Spinal cord (tissue), 10 donors: ENCODE measurements around the gene MRPS31. TPM values are rescaled to one million over a fixed set of nuclear protein-coding genes. Genes with fewer than 3 reads are reported as not detected.

Source experiments
- DNase-seq, 6 donors: peaks; one replicate each; pipeline versions ENCODE4 v3.0.0 to v3.0.0-alpha.2; 2013 to 2015; ENCODE audit warnings: low spot score in 6 of 6, low read depth in 4 of 6
- H3K27ac ChIP-seq: one replicate; pipeline ENCODE4 v1.5.1; 2013; ENCODE audit warnings: low read depth, low read length, control low read depth
- H3K27me3 ChIP-seq: one replicate; pipeline ENCODE4 v1.6.1; 2013; ENCODE audit warnings: low read length; ENCODE audit not compliant: control insufficient read depth, insufficient read depth
- H3K36me3 ChIP-seq: one replicate; pipeline ENCODE4 v1.6.1; 2013; ENCODE audit warnings: low read length; ENCODE audit not compliant: control insufficient read depth, insufficient read depth
- H3K4me1 ChIP-seq: one replicate; pipeline ENCODE4 v1.6.1; 2013; ENCODE audit warnings: low read length; ENCODE audit not compliant: control insufficient read depth, insufficient read depth
- H3K4me3 ChIP-seq: one replicate; pipeline ENCODE4 v1.5.1; 2013; ENCODE audit warnings: low read depth, low read length, control low read depth
- H3K9me3 ChIP-seq: one replicate; pipeline ENCODE4 v1.6.1; 2013; ENCODE audit warnings: low read length; ENCODE audit not compliant: control insufficient read depth, insufficient read depth
- WGBS: methylation state at CpG from one replicate; pipeline ENCODE4 v1.1.5; 2013; ENCODE audit warnings: missing lambda C conversion rate; ENCODE audit not compliant: insufficient coverage; 5-methylcytosine and 5-hydroxymethylcytosine counted together
- polyA plus RNA-seq, 2 donors: library from polyadenylated mRNA; unstranded; fragments of 120-200 nt; gene quantifications; one replicate each; pipeline ENCODE4 v1.2.1, GENCODE V29; 2013; ENCODE audit not compliant: insufficient read length in 2 of 2
- total RNA-seq, 2 donors: library from RNA; depleted of rRNA in 1 of 2; stranded (reverse); fragments of 120-200 nt in 1 of 2; fragments of >200 nt in 1 of 2; gene quantifications; one replicate each; pipeline versions ENCODE4 v1.2.3 to v1.2.4, GENCODE V29; 2013 to 2014
- donor health status: healthy.

MRPS31 gene
- total and polyA plus RNA-seq, 4 donors = 24.2 to 38.3 (median 33.3) TPM

DNA sequence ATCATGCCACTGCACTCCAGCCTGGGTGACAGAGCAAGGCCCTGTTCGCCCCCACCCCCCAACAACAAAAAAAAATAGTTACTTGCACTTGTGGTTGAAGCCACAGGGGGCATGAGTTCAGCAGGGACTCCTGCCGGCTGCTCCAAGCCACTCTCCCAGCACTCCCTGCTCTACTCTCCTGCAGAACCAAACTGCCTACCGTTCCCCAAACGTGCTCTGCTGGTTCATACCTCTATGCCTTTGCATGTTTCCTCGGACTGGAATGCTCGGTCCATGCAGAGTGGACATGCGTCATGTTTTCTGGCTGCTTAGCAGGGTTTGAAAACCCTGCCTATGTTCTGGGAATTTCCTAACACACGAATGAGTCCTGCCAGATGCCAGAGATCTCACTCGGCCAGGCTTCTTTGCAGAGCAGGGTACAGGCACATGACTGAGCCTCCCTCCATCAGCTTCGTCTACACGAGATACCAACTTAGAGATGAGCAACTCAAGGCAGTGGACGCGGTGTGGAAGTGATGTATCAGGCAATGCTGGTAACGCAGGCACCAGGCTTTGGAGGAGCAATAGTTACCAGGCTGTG, 9.9 kb upstream of the MRPS31 start:
- WGBS = 64% methylated on average over 12 of the region's 14 CpGs
- Histone ChIP-seq H3K36me3 (no peaks in the 10 kb centered on the region), H3K9me3 (no peaks in the 10 kb centered on the region), H3K4me1 (no peaks in the 10 kb centered on the region), H3K27ac (no peak overlapping the region), H3K27me3 (no peaks in the 10 kb centered on the region), H3K4me3 (no peak overlapping the region)
- no peak for DNase-seq

DNA sequence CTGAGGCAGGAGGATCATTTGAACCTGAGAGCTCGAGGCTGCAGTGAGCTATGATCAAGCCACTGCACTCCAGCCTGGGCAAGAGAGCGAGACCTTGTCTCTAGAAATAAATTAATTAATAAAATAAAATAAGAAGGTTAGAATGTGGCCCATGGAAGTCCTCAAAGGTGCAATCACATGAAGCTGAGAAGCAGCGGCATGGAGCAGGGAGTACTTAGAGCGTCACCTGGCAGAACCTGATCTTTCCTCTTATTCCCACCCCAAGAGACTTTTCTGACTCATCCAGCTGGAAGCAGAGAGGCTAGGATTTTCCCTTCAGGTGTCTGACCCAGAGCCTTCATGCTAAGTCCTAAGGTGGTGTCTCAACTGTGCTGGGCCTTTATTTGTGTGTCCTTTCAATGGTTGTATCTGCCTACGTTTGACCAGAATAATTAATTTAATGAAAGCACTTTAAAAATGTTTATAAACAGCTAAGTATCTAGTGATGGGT, 8.9 kb upstream of the MRPS31 start:
- no peaks in the 10 kb centered on the region for H3K4me1 ChIP-seq
- no peak for DNase-seq

DNA sequence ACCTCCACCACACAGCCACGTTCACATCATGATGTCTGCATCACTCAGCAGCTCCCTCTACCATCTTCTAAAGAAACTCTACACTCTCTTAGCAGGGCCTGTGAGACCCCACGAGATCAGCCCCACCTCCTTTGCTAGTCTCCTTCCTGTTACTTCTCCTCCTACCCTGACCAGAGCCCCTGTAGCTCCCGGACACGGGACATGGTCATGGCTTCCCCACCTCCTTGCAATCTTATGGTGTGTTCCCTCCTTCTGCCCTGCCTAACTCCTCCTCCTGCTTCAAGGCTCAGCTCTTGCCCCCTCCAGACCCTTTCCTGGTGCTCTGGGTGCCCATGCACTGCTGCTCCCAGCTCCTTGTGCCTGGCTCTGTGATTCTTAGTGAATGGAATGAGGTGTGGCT, 8.1 kb upstream of the MRPS31 start:
- H3K4me3 ChIP-seq = no peak overlapping the region
- no peak overlapping the region for H3K27ac ChIP-seq
- 50% methylated on average over 4 of the region's 4 CpGs for WGBS
- H3K36me3 ChIP-seq = no peaks in the 10 kb centered on the region
- no peaks in the 10 kb centered on the region for H3K9me3 ChIP-seq
- no peaks in the 10 kb centered on the region for H3K4me1 ChIP-seq
- DNase-seq = no peak
- H3K27me3 ChIP-seq = no peaks in the 10 kb centered on the region

More for the DNA sequence above, 8.9 kb upstream of the MRPS31 start:
- Histone ChIP-seq H3K27me3 (no peaks in the 10 kb centered on the region), H3K36me3 (no peaks in the 10 kb centered on the region), H3K4me3 (no peak overlapping the region), H3K27ac (no peak overlapping the region), H3K9me3 (no peaks in the 10 kb centered on the region)
- no CpG with 5 or more reads among the region's 5 CpGs for WGBS

DNA sequence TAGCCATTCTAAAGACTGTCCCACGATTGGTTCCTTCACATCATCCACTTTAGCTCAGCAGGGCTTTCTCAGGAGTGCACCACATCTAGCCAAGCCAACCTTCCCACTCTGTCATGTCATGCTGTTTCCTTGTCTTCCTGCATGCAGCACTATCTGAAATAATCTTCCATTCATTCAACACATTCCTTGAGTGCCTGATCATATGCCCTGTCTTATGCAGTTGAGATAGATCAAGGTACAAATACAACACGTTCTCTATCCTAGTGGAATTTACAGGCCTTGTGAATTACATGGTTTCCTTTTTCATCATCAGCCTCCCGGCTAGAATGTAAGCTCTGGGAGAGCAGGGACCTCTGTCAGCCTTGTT, 6.8 kb upstream of the MRPS31 start:
- no peak overlapping the region for H3K4me3 ChIP-seq
- no peaks in the 10 kb centered on the region for H3K9me3 ChIP-seq

DNA sequence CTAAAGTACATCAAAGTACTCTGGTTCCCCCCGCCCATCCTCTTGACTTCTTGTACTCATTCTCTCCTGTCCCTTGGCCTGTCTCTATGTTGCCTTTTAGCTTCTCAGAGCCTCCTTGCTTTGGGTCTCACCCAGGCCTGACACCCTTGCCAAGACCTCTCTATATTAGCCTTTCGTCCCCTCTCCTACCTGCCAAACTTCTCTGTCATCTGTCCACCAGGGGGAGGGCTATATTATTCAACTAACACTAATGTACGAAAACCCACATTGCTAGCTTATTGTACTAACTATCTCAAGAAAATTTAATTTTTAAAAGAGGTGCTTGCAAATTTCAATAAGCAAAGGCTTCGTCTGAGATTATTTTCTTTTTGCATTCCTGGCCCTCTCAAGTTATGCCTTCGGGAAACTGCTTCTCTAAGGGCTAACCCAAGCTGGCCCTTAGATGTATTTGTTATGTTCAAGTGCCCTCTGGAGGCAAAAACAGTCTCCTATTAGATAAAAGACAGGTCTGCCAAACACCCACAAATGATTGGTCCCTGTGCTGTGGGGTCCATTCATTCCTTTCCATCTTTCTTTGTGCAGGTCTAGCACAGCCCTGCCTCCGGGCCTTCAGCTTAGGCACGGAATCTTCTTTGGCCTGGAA, 6.3 kb upstream of the MRPS31 start:
- H3K4me3 ChIP-seq = no peak overlapping the region
- H3K27ac ChIP-seq = no peak overlapping the region
- H3K27me3 ChIP-seq = no peaks in the 10 kb centered on the region
- peak in 5 of 6 donors; percentile 4 to 64 (median 28) for DNase-seq
- no peaks in the 10 kb centered on the region for H3K9me3 ChIP-seq
- H3K36me3 ChIP-seq = no peaks in the 10 kb centered on the region
- no peaks in the 10 kb centered on the region for H3K4me1 ChIP-seq
- WGBS = 27% methylated on average over 5 of the region's 7 CpGs

More for the DNA sequence above, 6.8 kb upstream of the MRPS31 start:
- no peak for DNase-seq
- H3K36me3 ChIP-seq = no peaks in the 10 kb centered on the region
- WGBS = 43% methylated on average over 2 of the region's 3 CpGs
- no peaks in the 10 kb centered on the region for H3K27me3 ChIP-seq
- H3K4me1 ChIP-seq = no peaks in the 10 kb centered on the region
- H3K27ac ChIP-seq = no peak overlapping the region

DNA sequence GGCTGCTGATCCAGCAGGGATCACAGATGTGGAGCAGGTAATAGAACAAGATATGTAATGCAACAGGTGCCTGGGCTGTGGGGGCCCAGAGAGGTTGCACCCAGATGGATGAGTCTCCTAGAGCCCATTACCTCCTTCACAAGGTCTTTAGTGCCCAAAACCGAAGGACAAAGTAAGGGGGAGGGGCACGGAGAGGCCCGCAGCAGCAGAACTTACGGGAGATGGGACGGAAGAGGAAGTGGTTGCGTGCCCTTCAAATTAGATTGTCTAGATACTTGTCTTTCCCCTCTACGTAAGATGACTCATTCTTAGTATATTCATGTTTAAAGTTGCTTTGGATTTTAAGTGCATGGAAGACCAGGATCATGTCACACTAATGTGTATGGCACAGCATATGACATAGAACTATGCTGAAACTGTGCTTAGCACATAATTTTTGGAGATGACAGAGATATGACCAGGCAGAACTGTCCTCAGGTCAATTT, 5.7 kb upstream of the MRPS31 start:
- no peak overlapping the region for H3K27ac ChIP-seq
- peaks cover 1% of the 10 kb centered on the region for H3K4me1 ChIP-seq
- WGBS = no CpG with 5 or more reads among the region's 7 CpGs
- H3K4me3 ChIP-seq = no peak overlapping the region
- H3K27me3 ChIP-seq = no peaks in the 10 kb centered on the region
- H3K9me3 ChIP-seq = no peaks in the 10 kb centered on the region
- no peaks in the 10 kb centered on the region for H3K36me3 ChIP-seq
- DNase-seq = no peak

DNA sequence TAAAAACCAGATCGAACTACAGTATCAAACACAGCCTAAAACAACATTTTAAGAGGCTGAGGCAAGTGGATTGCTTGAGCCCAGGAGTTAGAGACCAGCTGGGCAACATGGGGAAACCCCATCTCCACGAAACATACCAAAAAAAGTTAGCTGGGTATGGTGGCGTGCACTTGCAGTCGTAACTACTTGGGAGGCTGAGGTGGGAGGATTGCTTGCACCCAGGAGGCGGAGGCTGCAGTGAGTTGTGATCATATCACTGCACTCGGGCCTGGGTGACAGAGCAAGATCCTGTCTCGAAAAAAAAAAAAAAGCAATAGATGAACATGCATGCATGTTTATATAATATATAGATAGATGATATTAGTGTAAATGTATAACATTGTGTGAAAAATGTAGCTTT, 5.2 kb upstream of the MRPS31 start:
- Histone ChIP-seq H3K4me3 (no peak overlapping the region), H3K27ac (no peak overlapping the region), H3K4me1 (peaks cover 4% of the 10 kb centered on the region), H3K9me3 (no peaks in the 10 kb centered on the region), H3K36me3 (no peaks in the 10 kb centered on the region), H3K27me3 (no peaks in the 10 kb centered on the region)
- WGBS = 100% methylated on average over 1 of the region's 7 CpGs
- DNase-seq = no peak

DNA sequence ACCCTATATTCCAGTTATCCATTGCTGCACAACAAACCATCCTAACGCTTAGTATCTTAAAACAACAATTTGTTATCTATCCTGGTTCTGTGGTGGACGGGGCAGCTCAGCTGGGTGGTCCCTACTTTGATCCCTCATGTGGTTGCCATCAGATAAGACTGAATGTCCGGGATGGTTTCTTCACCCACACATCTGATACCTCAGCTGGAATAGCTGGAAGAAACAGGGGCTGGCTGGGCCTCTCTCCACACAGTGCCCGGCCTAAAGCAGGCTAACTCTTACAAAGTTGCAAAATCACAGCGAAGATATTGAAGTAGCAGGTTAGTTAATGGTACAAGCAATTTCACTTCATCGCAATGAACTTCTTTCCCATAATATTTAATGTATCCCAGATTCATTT, 3.7 kb upstream of the MRPS31 start:
- Histone ChIP-seq H3K4me1 (peaks cover 4% of the 10 kb centered on the region), H3K9me3 (no peaks in the 10 kb centered on the region), H3K36me3 (no peaks in the 10 kb centered on the region), H3K4me3 (no peak overlapping the region), H3K27me3 (no peaks in the 10 kb centered on the region), H3K27ac (peak overlapping the region; percentile 22)
- WGBS = 93% methylated on average over 3 of the region's 6 CpGs
- DNase-seq = no peak

DNA sequence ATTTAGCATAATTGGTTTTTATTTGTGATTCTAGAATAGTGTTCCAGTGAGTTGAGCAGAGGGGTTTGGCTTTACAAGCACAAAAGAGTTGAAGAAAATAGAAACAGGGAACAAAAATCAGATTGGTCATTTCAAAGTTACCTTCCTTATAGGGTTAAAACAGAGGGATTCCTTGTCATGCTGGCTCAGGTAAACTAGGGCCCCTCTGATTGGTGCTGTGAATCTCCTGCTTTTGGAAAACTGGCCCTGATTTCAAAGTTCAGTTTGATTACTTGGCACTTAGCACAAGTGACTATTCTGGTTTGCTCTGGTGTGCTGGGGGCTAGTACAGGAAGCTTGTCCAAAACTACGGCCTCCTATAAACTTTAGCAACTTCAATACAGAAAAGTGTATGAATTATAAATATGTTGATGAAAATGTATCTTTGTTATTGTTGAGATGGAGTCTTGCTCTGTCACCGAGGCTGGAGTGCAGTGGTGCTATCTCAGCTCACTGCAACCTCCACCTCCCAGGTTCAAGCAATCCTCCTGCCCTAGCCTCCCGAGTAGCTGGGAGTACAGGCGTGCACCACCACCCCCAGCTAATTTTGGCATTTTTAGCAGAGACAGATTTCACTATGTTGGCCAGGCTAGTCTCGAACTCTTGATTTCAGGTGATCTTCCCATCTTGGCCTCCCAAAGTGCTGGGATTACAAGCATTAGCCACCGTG, 1.9 kb upstream of the MRPS31 start:
- Histone ChIP-seq H3K36me3 (no peaks in the 10 kb centered on the region), H3K9me3 (no peaks in the 10 kb centered on the region), H3K27me3 (no peaks in the 10 kb centered on the region), H3K4me3 (no peak overlapping the region), H3K27ac (no peak overlapping the region), H3K4me1 (peaks cover 4% of the 10 kb centered on the region)
- DNase-seq = no peak
- 92% methylated on average over 2 of the region's 6 CpGs for WGBS

DNA sequence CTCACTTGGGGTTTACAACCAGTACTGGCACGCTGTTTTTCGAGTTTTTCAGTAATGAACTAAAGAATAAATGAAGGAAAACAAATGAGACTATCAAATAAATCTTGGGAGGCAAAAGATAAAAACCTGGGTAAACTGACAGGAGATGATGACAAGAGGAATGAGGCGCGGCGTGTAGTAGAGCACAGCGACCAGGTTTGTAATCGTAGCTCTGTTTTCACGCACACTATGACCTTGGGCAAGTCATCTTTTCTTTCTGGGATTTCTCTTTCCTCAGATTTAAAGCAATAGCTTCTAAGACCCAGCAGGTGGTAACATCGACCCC, 419 bp downstream of the MRPS31 start:
- Histone ChIP-seq H3K27ac (peak overlapping the region; percentile 80), H3K27me3 (no peaks in the 10 kb centered on the region), H3K4me3 (peak overlapping the region; percentile 78), H3K9me3 (no peaks in the 10 kb centered on the region), H3K36me3 (peaks cover 3% of the 10 kb centered on the region), H3K4me1 (peaks cover 4% of the 10 kb centered on the region)
- 0% methylated on average over 7 of the region's 9 CpGs for WGBS
- no peak for DNase-seq
